Gastrocnemius medialis (tissue), 4 donors: Measurements from ENCODE around the gene RAB20. TPM values are rescaled to one million over a fixed set of nuclear protein-coding genes. Genes with fewer than 3 reads are reported as not detected.

ENCODE experiments used
- ATAC-seq, 2 donors: fragments of 150-250 bp; one replicate each; pipeline ENCODE4 v1.9.1; 2016
- DNase-seq, 2 donors: peaks; one replicate each; pipeline ENCODE4 v3.0.0-alpha.2; 2019
- H3K27ac ChIP-seq, 4 donors: fragments of 200-600 bp; sonication (generic); 1 replicate in 1 of 4; 2 replicates in 3 of 4; pipeline ENCODE4 v1.5.1; 2016 to 2018; ENCODE audit warnings: mild to moderate bottlenecking in 2 of 4, moderate library complexity in 1 of 4
- H3K27me3 ChIP-seq, 3 donors: fragments of 200-600 bp; sonication (generic) in 2 of 3; 1 replicate in 1 of 3; 2 replicates in 2 of 3; pipeline versions ENCODE4 v1.5.1 to v1.6.0; 2016 to 2019; ENCODE audit warnings: mild to moderate bottlenecking in 1 of 3, moderate library complexity in 1 of 3
- H3K36me3 ChIP-seq, 2 donors: fragments of 200-600 bp; sonication (generic) in 1 of 2; one replicate each; pipeline ENCODE4 v1.5.1; 2017 to 2018
- H3K4me1 ChIP-seq, 2 donors: fragments of 200-600 bp; sonication (generic) in 1 of 2; one replicate each; pipeline ENCODE4 v1.5.1; 2016 to 2017; ENCODE audit warnings: mild to moderate bottlenecking in 2 of 2
- H3K4me3 ChIP-seq, 4 donors: fragments of 200-600 bp; sonication (generic) in 3 of 4; 1 replicate in 1 of 4; 2 replicates in 3 of 4; pipeline ENCODE4 v1.5.1; 2016 to 2019; ENCODE audit warnings: mild to moderate bottlenecking in 2 of 4
- H3K9me3 ChIP-seq, 3 donors: fragments of 200-600 bp; sonication (generic) in 2 of 3; 1 replicate in 1 of 3; 2 replicates in 2 of 3; pipeline ENCODE4 v1.5.1; 2016 to 2019
- POLR2A ChIP-seq, 2 donors: fragments of 450-650 bp; IDR thresholded peaks; one replicate each; pipeline ENCODE4 v1.6.1; 2017; ENCODE audit warnings: antibody characterized with exemption in 2 of 2, mild to moderate bottlenecking in 2 of 2, moderate library complexity in 2 of 2
- in situ Hi-C, 4 donors: fragments of 200-750 bp; cut with MboI; loops; one replicate each; pipeline versions ENCODE4 v1.15.0 to v1.8.0; 2017; ENCODE audit warnings: low sequenced_read_pairs in 4 of 4
- intact Hi-C: fragments of 100-400 bp; cut with DNase I; formaldehyde crosslinking; loops from one replicate; pipeline ENCODE4 v1.15.1; 2023; ENCODE audit warnings: low total_unique reads
- total RNA-seq, 4 donors: library from RNA; depleted of rRNA; stranded (reverse); fragments of >200 nt; gene quantifications; one replicate each; pipeline versions ENCODE4 v1.1.0 to v1.2.3, GENCODE V29; 2016
- TF ChIP-seq, protein P1 (sequence below), 5 experiments: fragments of 450-650 bp in 3 of 5; fragments of 200-600 bp in 2 of 5; sonication (generic) in 2 of 5; IDR thresholded peaks in 4 of 5; conservative IDR thresholded peaks in 1 of 5; 1 replicate in 4 of 5; 2 replicates in 1 of 5; pipeline ENCODE4 v1.5.1; 2016 to 2019; ENCODE audit warnings: antibody characterized with exemption in 5 of 5, mild to moderate bottlenecking in 3 of 5, moderate library complexity in 3 of 5

RAB20 gene
- total RNA-seq, 4 donors from 2014 or later = 0.31 to 9.1 (median 2.0) TPM

GRCh38 chr13:110519046-110519445, 42.5 kb downstream of the RAB20 start:
- Histone ChIP-seq H3K4me3 (no peak overlapping the region), H3K27ac (no peak overlapping the region), H3K4me1 (peaks cover 10 to 15% of the 10 kb centered on the region in 2 donors), H3K27me3 (no peaks in the 10 kb centered on the region), H3K9me3 (no peaks in the 10 kb centered on the region), H3K36me3 (no peaks in the 10 kb centered on the region)
- in situ Hi-C loops = no loop called here
- intact Hi-C loops = no loop called here
- no peak for ATAC-seq
- no peak for DNase-seq
- TF ChIP-seq POLR2A (IDR thresholded peaks at IDR 0.05) = no peak
- TF ChIP-seq, protein P1, sequence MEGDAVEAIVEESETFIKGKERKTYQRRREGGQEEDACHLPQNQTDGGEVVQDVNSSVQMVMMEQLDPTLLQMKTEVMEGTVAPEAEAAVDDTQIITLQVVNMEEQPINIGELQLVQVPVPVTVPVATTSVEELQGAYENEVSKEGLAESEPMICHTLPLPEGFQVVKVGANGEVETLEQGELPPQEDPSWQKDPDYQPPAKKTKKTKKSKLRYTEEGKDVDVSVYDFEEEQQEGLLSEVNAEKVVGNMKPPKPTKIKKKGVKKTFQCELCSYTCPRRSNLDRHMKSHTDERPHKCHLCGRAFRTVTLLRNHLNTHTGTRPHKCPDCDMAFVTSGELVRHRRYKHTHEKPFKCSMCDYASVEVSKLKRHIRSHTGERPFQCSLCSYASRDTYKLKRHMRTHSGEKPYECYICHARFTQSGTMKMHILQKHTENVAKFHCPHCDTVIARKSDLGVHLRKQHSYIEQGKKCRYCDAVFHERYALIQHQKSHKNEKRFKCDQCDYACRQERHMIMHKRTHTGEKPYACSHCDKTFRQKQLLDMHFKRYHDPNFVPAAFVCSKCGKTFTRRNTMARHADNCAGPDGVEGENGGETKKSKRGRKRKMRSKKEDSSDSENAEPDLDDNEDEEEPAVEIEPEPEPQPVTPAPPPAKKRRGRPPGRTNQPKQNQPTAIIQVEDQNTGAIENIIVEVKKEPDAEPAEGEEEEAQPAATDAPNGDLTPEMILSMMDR (IDR thresholded peaks at IDR 0.05 in 4 of 5, conservative IDR thresholded peaks at IDR 0.05 in 1 of 5) = no peak

GRCh38 chr13:110518571-110518970, 43.0 kb downstream of the RAB20 start:
- ATAC-seq = no peak
- Histone ChIP-seq H3K4me1 (peaks cover 10% of the 10 kb centered on the region in 2 donors), H3K4me3 (no peak overlapping the region), H3K36me3 (no peaks in the 10 kb centered on the region), H3K27me3 (no peaks in the 10 kb centered on the region), H3K27ac (no peak overlapping the region), H3K9me3 (no peaks in the 10 kb centered on the region)
- intact Hi-C loops = no loop called here
- no peak for DNase-seq
- no peak for TF ChIP-seq POLR2A (IDR thresholded peaks at IDR 0.05)
- TF ChIP-seq, protein P1 (IDR thresholded peaks at IDR 0.05 in 4 of 5, conservative IDR thresholded peaks at IDR 0.05 in 1 of 5) = no peak
- in situ Hi-C loops = no loop called here

DNA sequence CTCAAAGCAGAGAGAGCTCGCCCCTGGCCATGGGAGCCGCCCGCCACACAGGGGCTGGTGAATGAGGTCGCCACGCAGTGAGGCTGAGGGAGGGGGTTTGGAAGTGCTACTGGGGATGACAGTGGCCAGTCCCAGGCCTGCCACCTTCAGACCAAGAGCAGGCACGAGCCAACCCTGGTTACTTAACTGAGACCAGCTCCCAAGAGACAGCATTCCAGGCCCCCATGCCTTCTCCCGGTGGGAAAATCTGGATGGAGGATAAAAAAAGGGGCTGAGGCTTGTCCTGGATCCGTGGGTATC, 43.3 kb downstream of the RAB20 start:
- H3K4me1 ChIP-seq = peaks cover 10% of the 10 kb centered on the region in 2 donors
- TF ChIP-seq, protein P1 (IDR thresholded peaks at IDR 0.05 in 4 of 5, conservative IDR thresholded peaks at IDR 0.05 in 1 of 5) = no peak
- no peak for TF ChIP-seq POLR2A (IDR thresholded peaks at IDR 0.05)
- H3K27me3 ChIP-seq = no peaks in the 10 kb centered on the region
- no peak for ATAC-seq
- no peaks in the 10 kb centered on the region for H3K36me3 ChIP-seq
- no peak overlapping the region for H3K27ac ChIP-seq
- intact Hi-C loops = no loop called here
- in situ Hi-C loops = no loop called here
- DNase-seq = no peak
- no peaks in the 10 kb centered on the region for H3K9me3 ChIP-seq
- H3K4me3 ChIP-seq = no peak overlapping the region

DNA sequence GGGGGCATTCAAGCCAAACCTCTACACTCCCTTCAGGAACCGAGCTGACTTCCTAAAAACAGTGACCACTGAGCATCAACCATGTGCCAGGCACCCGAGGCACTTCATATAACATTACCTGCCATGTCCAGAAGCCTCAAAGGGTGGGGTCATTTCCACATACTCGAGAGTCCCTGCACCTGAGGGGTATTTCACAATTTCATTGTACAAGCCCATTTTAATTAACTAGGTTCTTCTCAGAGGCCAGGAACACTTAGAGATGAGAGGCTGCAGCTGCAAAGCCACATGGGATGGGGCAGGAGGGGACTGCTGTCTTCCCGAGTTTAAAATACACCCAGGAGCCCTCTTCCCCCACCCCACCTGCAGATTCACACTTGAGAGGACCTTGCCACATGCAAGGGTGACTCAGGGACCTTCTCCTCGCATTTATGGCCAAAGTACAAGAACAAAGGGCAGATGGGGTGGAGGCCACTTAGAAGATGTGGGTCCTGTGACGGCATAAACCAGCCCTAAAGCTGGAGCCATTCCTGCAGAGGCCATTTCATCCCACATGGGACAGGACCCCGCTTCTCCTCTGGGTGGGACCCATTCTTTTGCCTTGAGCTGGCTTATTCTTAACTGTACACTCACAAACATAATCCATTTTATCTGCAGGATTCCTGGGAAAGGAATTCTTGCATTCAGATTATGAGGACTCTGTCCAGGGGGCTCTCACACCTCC, 43.9 kb downstream of the RAB20 start:
- Histone ChIP-seq H3K9me3 (no peaks in the 10 kb centered on the region), H3K4me3 (no peak overlapping the region), H3K4me1 (peaks cover 10% of the 10 kb centered on the region in 2 donors), H3K27me3 (no peaks in the 10 kb centered on the region), H3K36me3 (peaks cover 0 to under 1% of the 10 kb centered on the region in 2 donors), H3K27ac (no peak overlapping the region)
- no peak for ATAC-seq
- no peak for DNase-seq
- in situ Hi-C loops (no loop called here), intact Hi-C loops (no loop called here)
- TF ChIP-seq, protein P1 (IDR thresholded peaks at IDR 0.05 in 4 of 5, conservative IDR thresholded peaks at IDR 0.05 in 1 of 5) = no peak
- no peak for TF ChIP-seq POLR2A (IDR thresholded peaks at IDR 0.05)

DNA sequence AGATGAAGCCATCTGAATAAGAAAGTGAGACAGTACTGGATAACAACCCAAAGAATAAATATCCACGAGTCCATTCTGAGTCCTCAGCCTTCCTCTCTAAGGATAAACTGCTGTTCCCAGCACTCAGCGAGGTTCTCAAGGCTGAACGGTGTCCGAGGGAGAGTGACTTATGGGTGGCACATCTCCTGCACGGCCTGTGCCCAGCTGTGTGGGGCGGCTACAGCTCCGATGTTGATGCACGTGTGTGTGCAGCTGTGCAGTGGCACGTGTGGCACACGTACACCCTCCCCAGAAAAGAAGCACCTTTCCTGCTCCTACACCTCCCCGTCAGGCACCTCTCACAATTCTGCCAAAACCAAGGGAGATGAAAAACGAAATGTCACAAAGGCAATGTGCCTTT, 45.0 kb downstream of the RAB20 start:
- H3K9me3 ChIP-seq = no peaks in the 10 kb centered on the region
- no peak overlapping the region for H3K4me3 ChIP-seq
- in situ Hi-C loops (no loop called here), intact Hi-C loops (no loop called here)
- ATAC-seq (no peak), DNase-seq (no peak)
- H3K36me3 ChIP-seq = peaks cover 0 to 13% of the 10 kb centered on the region in 2 donors
- no peak for TF ChIP-seq POLR2A (IDR thresholded peaks at IDR 0.05)
- TF ChIP-seq, protein P1 (IDR thresholded peaks at IDR 0.05 in 4 of 5, conservative IDR thresholded peaks at IDR 0.05 in 1 of 5) = no peak
- H3K4me1 ChIP-seq = peaks cover 9 to 10% of the 10 kb centered on the region in 2 donors
- no peaks in the 10 kb centered on the region for H3K27me3 ChIP-seq
- H3K27ac ChIP-seq = no peak overlapping the region
